K562 (cell line): ENCODE measurements around the gene ADIPOQ. TPM values are rescaled to one million over a fixed set of nuclear protein-coding genes. Genes with fewer than 3 reads are reported as not detected.

Experiments
- ATAC-seq: fragments of 200-7000 bp; cut with Tn5 transposase; 3 replicates; pipeline ENCODE4 v1.9.1; 2020; ENCODE audit warnings: moderate library complexity
- BruUV-seq: library from RNA; stranded (reverse); fragments of 400-500 nt; replicated peaks from 2 replicates; lab custom pipeline; 2021; lab: Mats Ljungman, UMichigan
- CTCF ChIA-PET: fragments of 300-600 bp; formaldehyde crosslinking; extraction: SDS; loops from one replicate; lab custom pipeline; 2021; ENCODE audit warnings: low intra/inter-chr PET ratio; lab: Yijun Ruan, JAX
- POLR2A ChIA-PET: fragments of 300-600, 350-650 bp; sonication (Branson Sonifier 250); formaldehyde crosslinking; extraction: SDS; loops from one replicate; lab custom pipeline; 2021; ENCODE audit warnings: antibody characterized with exemption, inconsistent platforms; lab: Yijun Ruan, JAX
- DNase-seq, 4 experiments: peaks; one replicate each; pipeline versions ENCODE4 v3.0.0 to v3.0.0-alpha.2; 2011 to 2018; ENCODE audit warnings: low spot score in 3 of 4, mixed read lengths in 3 of 4; ENCODE audit errors: extremely low read depth in 1 of 4
- FAIRE-seq: peaks from 2 replicates; lab custom pipeline; 2011; peaks lifted over from hg19 to GRCh38; lab: Jason Lieb, UNC
- H2AFZ ChIP-seq: 2 replicates; pipeline ENCODE4 v1.6.0; 2011; ENCODE audit warnings: low read depth, low read length, control low read depth, inconsistent platforms
- H3K27ac ChIP-seq: fragments of 200-600 bp; 3 replicates; pipeline ENCODE4 v1.8.0; 2011; ENCODE audit warnings: low read depth, mild to moderate bottlenecking, control low read depth, inconsistent platforms, low read length, moderate library complexity, mixed read lengths; ENCODE audit errors: extremely low read depth
- H3K27me3 ChIP-seq, 2 experiments: fragments of 300-600 bp in 1 of 2; 2 replicates in 1 of 2; 3 replicates in 1 of 2; pipeline versions ENCODE4 v1.6.0 to v1.8.0; 2011; ENCODE audit warnings: inconsistent platforms in 2 of 2, low read length in 2 of 2, mild to moderate bottlenecking in 1 of 2, mixed read lengths in 1 of 2, moderate library complexity in 1 of 2; ENCODE audit not compliant: control insufficient read depth in 2 of 2, insufficient read depth in 2 of 2
- H3K36me3 ChIP-seq: fragments of 300-600 bp; 3 replicates; pipeline ENCODE4 v1.8.0; 2011; ENCODE audit warnings: mild to moderate bottlenecking, low read length, inconsistent platforms; ENCODE audit not compliant: control insufficient read depth, insufficient read depth
- H3K4me1 ChIP-seq, 2 experiments: fragments of 200-600 bp in 1 of 2; replicated peaks in 1 of 2; 2 replicates in 1 of 2; 3 replicates in 1 of 2; pipeline versions ENCODE4 v1.5.1 to v1.8.0; 2011; ENCODE audit warnings: inconsistent platforms in 2 of 2, low read length in 2 of 2, mild to moderate bottlenecking in 1 of 2, mixed read lengths in 1 of 2, moderate library complexity in 1 of 2; ENCODE audit not compliant: control insufficient read depth in 2 of 2, insufficient read depth in 2 of 2
- H3K4me2 ChIP-seq: 2 replicates; pipeline ENCODE4 v1.6.1; 2011; ENCODE audit warnings: low read length, control low read depth, inconsistent platforms, mixed read lengths; ENCODE audit not compliant: insufficient read depth
- H3K4me3 ChIP-seq: fragments of 200-600 bp; sonication (generic), shearing (Covaris generic); 2 replicates; pipeline ENCODE4 v1.5.1; 2016; ENCODE audit warnings: control low read depth, inconsistent platforms
- H3K79me2 ChIP-seq: fragments of 200-600 bp; 3 replicates; pipeline ENCODE4 v1.8.0; 2011; ENCODE audit warnings: low read length, inconsistent platforms; ENCODE audit not compliant: control insufficient read depth, insufficient read depth
- H3K9ac ChIP-seq, 2 experiments: 2 replicates each; pipeline versions ENCODE4 v1.6.0 to v1.6.1; 2011; ENCODE audit warnings: low read depth in 2 of 2, low read length in 2 of 2, control low read depth in 1 of 2, inconsistent platforms in 1 of 2, mild to moderate bottlenecking in 1 of 2, mixed read lengths in 1 of 2; ENCODE audit not compliant: insufficient read depth in 1 of 2
- H3K9me1 ChIP-seq: one replicate; pipeline ENCODE4 v1.6.0; 2011; ENCODE audit warnings: inconsistent platforms, mild to moderate bottlenecking, low read length, moderate library complexity; ENCODE audit not compliant: control insufficient read depth, insufficient read depth
- H3K9me3 ChIP-seq: replicated peaks from 2 replicates; pipeline ENCODE4 v1.5.1; 2011; ENCODE audit warnings: low read depth, low read length, inconsistent platforms; ENCODE audit not compliant: control insufficient read depth, insufficient read depth
- H4K20me1 ChIP-seq: replicated peaks from 2 replicates; pipeline ENCODE4 v1.6.1; 2011; ENCODE audit warnings: low read length, inconsistent platforms, mixed read lengths; ENCODE audit not compliant: control insufficient read depth, insufficient read depth
- ARID1B ChIP-seq: fragments of 450-650 bp; IDR thresholded peaks from 2 replicates; pipeline ENCODE4 v1.6.1; 2016; ENCODE audit warnings: antibody characterized with exemption, mild to moderate bottlenecking, inconsistent platforms
- COPS2 ChIP-seq: fragments of 450-650 bp; conservative IDR thresholded peaks from 2 replicates; pipeline ENCODE4 v1.6.1; 2016; ENCODE audit warnings: mild to moderate bottlenecking, moderate library complexity
- FOSL1 ChIP-seq: fragments of 200-800 bp; sonication (Bioruptor generic); conservative IDR thresholded peaks from 2 replicates; pipeline ENCODE4 v1.6.1; 2016; ENCODE audit warnings: missing genetic modification characterization, missing compliant biosample characterization
- FOXJ3 ChIP-seq: sonication (generic); formaldehyde crosslinking; IDR thresholded peaks from 2 replicates; pipeline ENCODE4 v1.4.0; 2020; ENCODE audit warnings: mild to moderate bottlenecking, missing genetic modification reagents
- GABPB2 ChIP-seq: fragments of 250-450 bp; sonication (Bioruptor Pico); conservative IDR thresholded peaks from 2 replicates; pipeline ENCODE4 v1.5.1; 2021; ENCODE audit warnings: mild to moderate bottlenecking
- MBD1 ChIP-seq: fragments of 250-450 bp; sonication (Bioruptor Pico); IDR thresholded peaks from 2 replicates; pipeline ENCODE4 v1.8.0; 2022; ENCODE audit warnings: inconsistent platforms
- MECOM ChIP-seq: fragments of 250-450 bp; sonication (Bioruptor Pico); IDR thresholded peaks from 2 replicates; pipeline ENCODE4 v1.8.0; 2022; ENCODE audit warnings: inconsistent platforms
- MEF2D ChIP-seq: conservative IDR thresholded peaks from 2 replicates; pipeline ENCODE4 v1.6.1; 2016; ENCODE audit warnings: low read depth, missing genetic modification characterization, missing compliant biosample characterization
- MNT ChIP-seq, 2 experiments: fragments of 450-650 bp; conservative IDR thresholded peaks; 2 replicates each; pipeline ENCODE4 v1.6.1; 2017; ENCODE audit warnings: mild to moderate bottlenecking in 2 of 2, moderate library complexity in 2 of 2
- NCOA1 ChIP-seq: fragments of 450-650 bp; IDR thresholded peaks from 2 replicates; pipeline ENCODE4 v1.6.1; 2016; ENCODE audit warnings: low read depth
- NFE2 ChIP-seq: IDR thresholded peaks from 2 replicates; pipeline ENCODE4 v1.6.1; 2014; ENCODE audit warnings: antibody characterized with exemption, low read depth
- SAFB ChIP-seq: fragments of 200-400 bp; formaldehyde crosslinking; IDR thresholded peaks from 2 replicates; pipeline ENCODE4 v1.6.1; 2017; ENCODE audit warnings: low read depth, low read length, borderline replicate concordance
- SMC3 ChIP-seq: conservative IDR thresholded peaks from 2 replicates; pipeline ENCODE4 v1.6.1; 2011; ENCODE audit warnings: low read depth, low read length, improper control_type of control experiment; ENCODE audit not compliant: insufficient read depth
- SUPT5H ChIP-seq: fragments of 450-650 bp; IDR thresholded peaks from 2 replicates; pipeline ENCODE4 v1.6.1; 2016
- TFAP4 ChIP-seq: sonication (generic); formaldehyde crosslinking; IDR thresholded peaks from 2 replicates; pipeline ENCODE4 v1.8.0; 2022; ENCODE audit warnings: missing genetic modification reagents, mild to moderate bottlenecking, moderate library complexity, borderline replicate concordance
- ZKSCAN3 ChIP-seq: fragments of 250-450 bp; sonication (Bioruptor Pico); IDR thresholded peaks from 2 replicates; pipeline ENCODE4 v1.4.0; 2020
- ZNF668 ChIP-seq: fragments of 250-450 bp; sonication (Bioruptor Pico); IDR thresholded peaks from 2 replicates; pipeline ENCODE4 v1.8.0; 2022; ENCODE audit warnings: mild to moderate bottlenecking, inconsistent platforms
- WGBS: fragments of 100-300 bp; shearing (Covaris generic); methylation state at CpG from one replicate; pipeline ENCODE4 v1.1.6; 2016; ENCODE audit warnings: low coverage, mixed read lengths; ENCODE audit not compliant: insufficient coverage; ENCODE audit errors: missing lambda C conversion rate; 5-methylcytosine and 5-hydroxymethylcytosine counted together
- in situ Hi-C: fragments of 300-500 bp; cut with MboI; formaldehyde crosslinking; loops from 4 replicates; pipeline ENCODE4 v1.15.0; 2018; ENCODE audit warnings: inconsistent platforms, mixed read lengths
- intact Hi-C: fragments of 100-400 bp; cut with micrococcal nuclease; formaldehyde crosslinking; loops from 2 replicates; pipeline ENCODE4 v1.14.2; 2022
- polyA plus RNA-seq, 8 experiments: library from polyadenylated mRNA; depleted of rRNA in 4 of 8; stranded (reverse) in 5 of 8; unstranded in 3 of 8; fragments of >200 nt; fragmentation: Nextera tagmentation in 2 of 8; fragmentation: Illumina TruSeq in 1 of 8; extraction: Ambion mirVana in 2 of 8; extraction: Trizol in 1 of 8; gene quantifications; 2 replicates each; pipeline versions ENCODE4 v1.2.1 to v1.2.3, GENCODE V29; 2011 to 2014; ENCODE audit warnings: inconsistent platforms in 1 of 8, missing spikeins in 1 of 8
- total RNA-seq, 7 experiments: library from RNA; depleted of rRNA in 6 of 7; stranded (reverse); fragments of >200 nt in 6 of 7; fragmentation: Illumina TruSeq in 2 of 7; extraction: Trizol in 2 of 7; gene quantifications; 2 replicates each; pipeline versions ENCODE4 v1.2.1 to v1.2.3, GENCODE V29; 2011 to 2021; ENCODE audit warnings: low replicate concordance in 1 of 7

Gene ADIPOQ
- total and polyA plus RNA-seq, 9 of the 15 experiments (the other 6 are each of a cell fraction or from before 2014, with no cell fraction given): 0.01 to 0.04 (median 0.03) TPM; not detected in 4

- Histone ChIP-seq H2AFZ (0 out of 2 replicates have a peak overlapping the region, but pooled peaks have one; percentile 3), H3K4me1 (peaks cover 11 to 55% of the 10 kb centered on the region in 2 experiments), H3K27me3 (no peaks in the 10 kb centered on the region), H3K27ac (peak overlapping the region; percentile 64; the same call in 2 of the 3 replicates), H3K9me3 (no peaks in the 10 kb centered on the region), H3K36me3 (no peaks in the 10 kb centered on the region), H3K9me1 (no peaks in the 10 kb centered on the region), H4K20me1 (no peaks in the 10 kb centered on the region), H3K9ac (peak overlapping the region in 1 of 2 experiments; percentile 8; a peak in 1 of 4 replicates), H3K4me2 (no peak overlapping the region; the same call in 1 of the 2 replicates), H3K79me2 (no peaks in the 10 kb centered on the region), H3K4me3 (no peak overlapping the region)
- no TSS peak for BruUV-seq
- in situ Hi-C loops (no loop called here), intact Hi-C loops (loop anchor here (5.0 kb wide), 1 partner anchor 49 kb away; the partner anchor contains the start of gene ST6GAL1)
- ATAC-seq (peak; percentile 70), DNase-seq (peak; percentile 46 to 82 (median 54)), FAIRE-seq (peak; percentile 63)
- ChIA-PET CTCF (no interaction called here), POLR2A (interaction anchor here (0.5 to 1.1 kb wide), 2 partner anchors 36 to 256 kb away, joined by 3 to 4 read pairs; partner anchors contain the start of gene RPL39L)
- 29% methylated on average over 6 of the region's 6 CpGs for WGBS
- TF ChIP-seq MECOM (CRISPR knock-in tag): peak; percentile 96
- TF ChIP-seq MNT (conservative IDR thresholded peaks at IDR 0.05): 0 out of 4 replicates have a peak, but pooled peaks of 1 of the 2 experiments have one; percentile 37
- TF ChIP-seq COPS2: no peak
- no peak for TF ChIP-seq GABPB2 (CRISPR knock-in tag)
- TF ChIP-seq SUPT5H: peak; percentile 38; the same call in 1 of the 2 replicates
- no peak for TF ChIP-seq ZKSCAN3
- peak; percentile 62 for TF ChIP-seq NFE2
- peak; percentile 98 for TF ChIP-seq FOSL1
- no peak for TF ChIP-seq SAFB
- peak; percentile 88 for TF ChIP-seq ARID1B
- TF ChIP-seq NCOA1: peak; percentile 62
- 0 out of 2 replicates have a peak, but pooled peaks have one; percentile 51 for TF ChIP-seq MBD1
- peak; percentile 76; the same call in 1 of the 2 replicates for TF ChIP-seq ZNF668 (CRISPR knock-in tag)
- TF ChIP-seq TFAP4 (CRISPR knock-in tag): peak; percentile 70
- TF ChIP-seq MEF2D (tag): peak; percentile 67
- no peak; the same call in 1 of the 2 replicates for TF ChIP-seq FOXJ3 (CRISPR knock-in tag)
- TF ChIP-seq SMC3: no peak
Observed at GRCh38 chr3:186882881-186883685, 40.6 kb downstream of the ADIPOQ start.
